A673 (cell line): ENCODE data around the gene CDK15.

Experiments
- EZH2 ChIP-seq: fragments of 200-600 bp; sonication (generic); IDR thresholded peaks from 2 replicates; pipeline ENCODE4 v1.6.1; 2017; ENCODE audit warnings: borderline replicate concordance, low read depth, mild to moderate bottlenecking, mixed read lengths, antibody characterized with exemption, low read length; ENCODE audit not compliant: poor library complexity, severe bottlenecking
- TF ChIP-seq, protein P1 (sequence below): fragments of 300-800, 200-600 bp; sonication (generic); conservative IDR thresholded peaks from 2 replicates; pipeline ENCODE4 v1.5.1; 2017; ENCODE audit warnings: low read depth, mild to moderate bottlenecking, antibody characterized with exemption, low read length, moderate library complexity, mixed read lengths

DNA sequence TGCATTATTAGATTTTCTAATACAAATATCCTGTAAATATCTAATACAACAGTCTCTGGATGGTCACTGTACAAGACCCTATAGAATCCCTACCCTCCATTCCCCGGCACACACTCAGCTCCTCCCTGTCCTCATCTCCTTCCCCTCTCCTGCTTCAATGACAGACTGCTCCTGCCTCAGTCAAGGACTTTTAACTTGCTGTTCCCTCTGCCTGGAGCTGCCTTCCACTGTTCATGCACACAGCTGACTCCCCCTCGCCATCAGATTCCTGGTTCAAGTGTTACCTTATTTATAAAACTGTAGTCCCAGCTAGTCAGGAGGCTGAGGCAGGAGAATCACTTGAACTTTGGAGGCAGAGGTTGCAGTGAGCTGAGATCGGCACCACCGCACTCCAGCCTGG is 3.3 kb downstream of the CDK15 start:
- TF ChIP-seq, protein P1, sequence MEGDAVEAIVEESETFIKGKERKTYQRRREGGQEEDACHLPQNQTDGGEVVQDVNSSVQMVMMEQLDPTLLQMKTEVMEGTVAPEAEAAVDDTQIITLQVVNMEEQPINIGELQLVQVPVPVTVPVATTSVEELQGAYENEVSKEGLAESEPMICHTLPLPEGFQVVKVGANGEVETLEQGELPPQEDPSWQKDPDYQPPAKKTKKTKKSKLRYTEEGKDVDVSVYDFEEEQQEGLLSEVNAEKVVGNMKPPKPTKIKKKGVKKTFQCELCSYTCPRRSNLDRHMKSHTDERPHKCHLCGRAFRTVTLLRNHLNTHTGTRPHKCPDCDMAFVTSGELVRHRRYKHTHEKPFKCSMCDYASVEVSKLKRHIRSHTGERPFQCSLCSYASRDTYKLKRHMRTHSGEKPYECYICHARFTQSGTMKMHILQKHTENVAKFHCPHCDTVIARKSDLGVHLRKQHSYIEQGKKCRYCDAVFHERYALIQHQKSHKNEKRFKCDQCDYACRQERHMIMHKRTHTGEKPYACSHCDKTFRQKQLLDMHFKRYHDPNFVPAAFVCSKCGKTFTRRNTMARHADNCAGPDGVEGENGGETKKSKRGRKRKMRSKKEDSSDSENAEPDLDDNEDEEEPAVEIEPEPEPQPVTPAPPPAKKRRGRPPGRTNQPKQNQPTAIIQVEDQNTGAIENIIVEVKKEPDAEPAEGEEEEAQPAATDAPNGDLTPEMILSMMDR = no peak
- TF ChIP-seq EZH2 = no peak
